CD4-positive, alpha-beta T cell treated with Interleukin-6 at 100 ng/mL for 8 hours (primary cell): ENCODE measurements around the gene RPS3.
"Not testable (repeated sequence)": the region's sequence is repeated elsewhere in the genome, so short reads cannot be mapped to it uniquely, and the experiment has no call there.

Experiments
- DNase-seq: peaks from one replicate; pipeline ENCODE4 v3.0.0-alpha.2; 2020; ENCODE audit warnings: mixed read lengths, low spot score

The RPS3 gene

GRCh38 chr11:75399344-75400145 lies at the start of gene RPS3:
Gene RPS3 (plus strand): TSS chr11:75399518. CDS start chr11:75399548, 30 bp downstream.
- peak; percentile 85 for DNase-seq

GRCh38 chr11:75349521-75350116 lies 49.7 kb upstream of the RPS3 start:
- no peak for DNase-seq

- DNase-seq, result no peak
Measured at GRCh38 chr11:75350122-75350742, 49.1 kb upstream of the RPS3 start.

- DNase-seq, result peak; percentile 41
Measured at GRCh38 chr11:75350743-75351540, 48.4 kb upstream of the RPS3 start.

- DNase-seq, result no peak
Measured at GRCh38 chr11:75351541-75351790, 47.9 kb upstream of the RPS3 start, which contains the start of gene ARRB1. Gene ARRB1 (minus strand): TSS chr11:75351661. CDS start chr11:75351607, 54 bp downstream.

- DNase-seq, result peak; percentile 53
Measured at GRCh38 chr11:75351791-75352587, 47.3 kb upstream of the RPS3 start.

- no peak for DNase-seq
Measured at GRCh38 chr11:75352588-75353206, 46.6 kb upstream of the RPS3 start.

- DNase-seq, result no peak
Measured at GRCh38 chr11:75355051-75355450, 44.3 kb upstream of the RPS3 start.

GRCh38 chr11:75356613-75357012 lies 42.7 kb upstream of the RPS3 start:
- no peak for DNase-seq

GRCh38 chr11:75362285-75362684 lies 37.0 kb upstream of the RPS3 start:
- DNase-seq, result not testable (repeated sequence)

- DNase-seq, result no peak
Measured at GRCh38 chr11:75365711-75366181, 33.6 kb upstream of the RPS3 start.

- not testable (repeated sequence) for DNase-seq
Measured at GRCh38 chr11:75366826-75367225, 32.5 kb upstream of the RPS3 start.

- DNase-seq, result no peak
Measured at GRCh38 chr11:75369560-75370255, 29.6 kb upstream of the RPS3 start.

- DNase-seq, result no peak
Measured at GRCh38 chr11:75371949-75372876, 27.1 kb upstream of the RPS3 start.

- no peak for DNase-seq
Measured at GRCh38 chr11:75373201-75373600, 26.1 kb upstream of the RPS3 start.

- no peak for DNase-seq
Measured at GRCh38 chr11:75374646-75375045, 24.7 kb upstream of the RPS3 start.

GRCh38 chr11:75375626-75376025 lies 23.7 kb upstream of the RPS3 start:
- no peak for DNase-seq

- DNase-seq, result no peak
Measured at GRCh38 chr11:75376175-75376574, 23.1 kb upstream of the RPS3 start.

- not testable (repeated sequence) for DNase-seq
Measured at GRCh38 chr11:75378776-75379175, 20.5 kb upstream of the RPS3 start.
